Keratinocyte (primary cell): ENCODE data around the gene B3GNT3. TPM values are rescaled to one million over a fixed set of nuclear protein-coding genes. Genes with fewer than 3 reads are reported as not detected.

ENCODE experiments used
- DNase-seq: peaks from one replicate; pipeline ENCODE4 v3.0.0-alpha.2; 2011; ENCODE audit warnings: low read depth, missing footprints, low spot score
- FAIRE-seq: peaks from 2 replicates; lab custom pipeline; 2011; peaks lifted over from hg19 to GRCh38; lab: Jason Lieb, UNC
- H2AFZ ChIP-seq: 2 replicates; pipeline ENCODE4 v1.6.0; 2012; ENCODE audit warnings: low read length, control low read depth, inconsistent platforms; ENCODE audit not compliant: control insufficient read depth
- H3K27ac ChIP-seq: 2 replicates; pipeline ENCODE4 v1.5.1; 2011; ENCODE audit warnings: low read length; ENCODE audit not compliant: control insufficient read depth, insufficient read depth
- H3K27me3 ChIP-seq: 3 replicates; pipeline ENCODE4 v1.6.0; 2011; ENCODE audit warnings: low read length; ENCODE audit not compliant: control insufficient read depth, insufficient read depth; ENCODE audit errors: extremely low read depth
- H3K36me3 ChIP-seq, 2 experiments: 2 replicates in 1 of 2; 3 replicates in 1 of 2; pipeline ENCODE4 v1.5.1; 2011; ENCODE audit warnings: low read length in 2 of 2, mild to moderate bottlenecking in 1 of 2; ENCODE audit not compliant: control insufficient read depth in 2 of 2, insufficient read depth in 2 of 2; ENCODE audit errors: extremely low read depth in 1 of 2
- H3K4me1 ChIP-seq: 3 replicates; pipeline ENCODE4 v1.5.1; 2011; ENCODE audit warnings: low read length; ENCODE audit not compliant: control insufficient read depth, insufficient read depth; ENCODE audit errors: extremely low read depth
- H3K4me2 ChIP-seq: 3 replicates; pipeline ENCODE4 v1.6.0; 2011; ENCODE audit warnings: low read depth, low read length; ENCODE audit not compliant: control insufficient read depth, insufficient read depth; ENCODE audit errors: extremely low read depth
- H3K4me3 ChIP-seq, 3 experiments: fragments of 200-600 bp in 1 of 3; sonication (generic) in 1 of 3; 2 replicates in 2 of 3; 3 replicates in 1 of 3; pipeline ENCODE4 v1.5.1; 2011 to 2016; ENCODE audit warnings: low read length in 3 of 3, mild to moderate bottlenecking in 3 of 3, control low read depth in 2 of 3, inconsistent platforms in 1 of 3, low read depth in 1 of 3, mixed read lengths in 1 of 3, mixed run types in 1 of 3, moderate library complexity in 1 of 3; ENCODE audit not compliant: control insufficient read depth in 2 of 3, insufficient read depth in 2 of 3; ENCODE audit errors: extremely low read depth in 1 of 3
- H3K79me2 ChIP-seq: 2 replicates; pipeline ENCODE4 v1.6.0; 2012; ENCODE audit warnings: low read length; ENCODE audit not compliant: control insufficient read depth, insufficient read depth
- H3K9ac ChIP-seq: 3 replicates; pipeline ENCODE4 v1.6.0; 2011; ENCODE audit warnings: low read length; ENCODE audit not compliant: control insufficient read depth, insufficient read depth; ENCODE audit errors: extremely low read depth
- H3K9me1 ChIP-seq: 3 replicates; pipeline ENCODE4 v1.6.0; 2011; ENCODE audit warnings: low read length; ENCODE audit not compliant: control insufficient read depth, insufficient read depth; ENCODE audit errors: extremely low read depth
- H3K9me3 ChIP-seq: 2 replicates; pipeline ENCODE4 v1.5.1; 2012; ENCODE audit warnings: low read depth, low read length; ENCODE audit not compliant: control insufficient read depth
- H4K20me1 ChIP-seq: 3 replicates; pipeline ENCODE4 v1.6.0; 2011; ENCODE audit warnings: low read length; ENCODE audit not compliant: control insufficient read depth, insufficient read depth; ENCODE audit errors: extremely low read depth
- CTCF ChIP-seq, 3 experiments: IDR thresholded peaks in 1 of 3; conservative IDR thresholded peaks in 1 of 3; optimal IDR thresholded peaks in 1 of 3; 2 replicates in 2 of 3; 3 replicates in 1 of 3; pipeline versions ENCODE3 to v1.5.1; 2011; ENCODE audit warnings: low read length in 3 of 3, mild to moderate bottlenecking in 3 of 3, moderate library complexity in 2 of 3, control low read depth in 1 of 3, inconsistent platforms in 1 of 3; ENCODE audit not compliant: insufficient read depth in 2 of 3; ENCODE audit errors: extremely low read depth in 1 of 3
- EZH2 ChIP-seq: IDR thresholded peaks from one replicate; pipeline ENCODE4 v1.6.1; 2012; ENCODE audit warnings: inconsistent platforms, mild to moderate bottlenecking, low read length, moderate library complexity
- dilution Hi-C: fragments of 300-500 bp; cut with MboI; formaldehyde crosslinking; loops from one replicate; pipeline ENCODE4 v1.7.0; 2020; ENCODE audit warnings: low sequenced_read_pairs; ENCODE audit not compliant: extremely low pct_ligation_motif_present
- polyA plus RNA-seq, 5 experiments: library from polyadenylated mRNA; depleted of rRNA in 3 of 5; stranded (reverse) in 3 of 5; stranded (forward) in 1 of 5; unstranded in 1 of 5; fragments of >200 nt; gene quantifications; 1 replicate in 1 of 5; 2 replicates in 3 of 5; 3 replicates in 1 of 5; pipeline versions ENCODE4 v1.2.1 to v1.2.3, GENCODE V29; 2011 to 2012; ENCODE audit warnings: missing spikeins in 2 of 5, low read depth in 1 of 5, low replicate concordance in 1 of 5

B3GNT3 gene
- polyA plus RNA-seq, 1 donor (not counting 4 experiments of a cell fraction or from before 2014, with no cell fraction given), result 4.4 TPM

- no peaks in the 10 kb centered on the region for H3K36me3 ChIP-seq
- FAIRE-seq, result no peak
- no peak overlapping the region for H3K9ac ChIP-seq
- H2AFZ ChIP-seq, result no peak overlapping the region
- no peaks in the 10 kb centered on the region for H3K9me1 ChIP-seq
- TF ChIP-seq CTCF (optimal IDR thresholded peaks at IDR 0.05 in 1 of 3, IDR thresholded peaks at IDR 0.05 in 1 of 3, conservative IDR thresholded peaks at IDR 0.05 in 1 of 3; ENCODE audit: extremely low read depth in 1 of 3, insufficient read depth in 2 of 3, low read length in 3 of 3) (no peak), EZH2 (no peak)
- dilution Hi-C loops, result no loop called here
- peaks cover 9% of the 10 kb centered on the region for H3K27me3 ChIP-seq
- no peaks in the 10 kb centered on the region for H3K9me3 ChIP-seq
- H3K79me2 ChIP-seq, result no peaks in the 10 kb centered on the region
- peaks cover 12% of the 10 kb centered on the region for H3K4me1 ChIP-seq
- H4K20me1 ChIP-seq, result no peaks in the 10 kb centered on the region
- no peak for DNase-seq
- no peak overlapping the region for H3K4me2 ChIP-seq
- H3K4me3 ChIP-seq, result no peak overlapping the region
- H3K27ac ChIP-seq, result no peak overlapping the region
These were observed 38.8 kb upstream of the B3GNT3 start for GRCh38 chr19:17755977-17756670.

- Histone ChIP-seq H3K79me2 (no peaks in the 10 kb centered on the region), H3K4me3 (no peak overlapping the region), H3K9me1 (no peaks in the 10 kb centered on the region), H3K9ac (no peak overlapping the region), H3K9me3 (no peaks in the 10 kb centered on the region), H3K36me3 (no peaks in the 10 kb centered on the region), H3K27me3 (peaks cover 9% of the 10 kb centered on the region), H2AFZ (no peak overlapping the region), H4K20me1 (no peaks in the 10 kb centered on the region), H3K4me2 (no peak overlapping the region), H3K27ac (no peak overlapping the region), H3K4me1 (peaks cover 12% of the 10 kb centered on the region)
- DNase-seq (no peak), FAIRE-seq (peak; percentile 80)
- dilution Hi-C loops, result no loop called here
- no peak for TF ChIP-seq CTCF (optimal IDR thresholded peaks at IDR 0.05 in 1 of 3, IDR thresholded peaks at IDR 0.05 in 1 of 3, conservative IDR thresholded peaks at IDR 0.05 in 1 of 3; ENCODE audit: extremely low read depth in 1 of 3, insufficient read depth in 2 of 3, low read length in 3 of 3)
- no peak for TF ChIP-seq EZH2
These were observed 37.8 kb upstream of the B3GNT3 start for GRCh38 chr19:17757125-17757524.
